HCT116 (cell line): ENCODE results near the gene STAT2. TPM values are rescaled to one million over a fixed set of nuclear protein-coding genes. Genes with fewer than 3 reads are reported as not detected.

Experiments used
- ATAC-seq: fragments of 200-7000 bp; cut with Tn5 transposase; 2 replicates; pipeline ENCODE4 v1.9.1; 2020; ENCODE audit warnings: mild to moderate bottlenecking, moderate library complexity
- BruUV-seq: library from RNA; stranded (reverse); fragments of 400-500 nt; replicated peaks from 2 replicates; lab custom pipeline; 2021; lab: Mats Ljungman, UMichigan
- CTCF ChIA-PET: fragments of 300-600 bp; sonication (Branson Sonifier 250); formaldehyde crosslinking; loops from one replicate; lab custom pipeline; 2021; ENCODE audit warnings: antibody characterized with exemption; lab: Charles Lee
- POLR2A ChIA-PET: fragments of 300-600, 350-600 bp; sonication (Branson Sonifier 250); formaldehyde crosslinking; loops from one replicate; lab custom pipeline; 2021; ENCODE audit warnings: antibody characterized with exemption; lab: Charles Lee
- RAD21 ChIA-PET, 2 experiments: fragments of 300-600 bp; sonication (Branson Sonifier 250); formaldehyde crosslinking; loops; one replicate each; lab custom pipeline; 2023; ENCODE audit warnings: low total read pairs in 2 of 2; ENCODE audit not compliant: uncharacterized antibody in 2 of 2, unreplicated experiment in 2 of 2, low non-redundant PET in 1 of 2; lab: Charles Lee
- DNase-seq: peaks from one replicate; pipeline ENCODE4 v3.0.0-alpha.2; 2010; ENCODE audit warnings: low read depth, low spot score
- H2AFZ ChIP-seq: fragments of 200-600 bp; shearing (Covaris generic), sonication (generic); 2 replicates; pipeline ENCODE4 v1.6.1; 2017; ENCODE audit warnings: low read depth, mixed run types, mixed read lengths, antibody characterized with exemption, low read length; ENCODE audit not compliant: poor library complexity, severe bottlenecking
- H3K27ac ChIP-seq: 2 replicates; pipeline ENCODE4 v1.5.1; 2012; ENCODE audit warnings: low read depth, low read length
- H3K27me3 ChIP-seq: fragments of 200-600 bp; sonication (generic); 2 replicates; pipeline ENCODE4 v1.6.1; 2016; ENCODE audit warnings: mixed run types, low read length, mixed read lengths; ENCODE audit not compliant: insufficient read depth
- H3K36me3 ChIP-seq, 2 experiments: fragments of 200-500 bp in 1 of 2; fragments of 200-600 bp in 1 of 2; sonication (Bioruptor generic) in 1 of 2; sonication (generic) in 1 of 2; 2 replicates each; pipeline versions ENCODE4 v1.5.1 to v1.6.1; 2014 to 2016; ENCODE audit warnings: low read length in 2 of 2, inconsistent platforms in 1 of 2, mixed read lengths in 1 of 2, mixed run types in 1 of 2; ENCODE audit not compliant: insufficient read depth in 2 of 2, control insufficient read depth in 1 of 2
- H3K4me1 ChIP-seq, 2 experiments: fragments of 200-600 bp in 1 of 2; sonication (generic) in 1 of 2; 2 replicates each; pipeline versions ENCODE4 v1.5.1 to v1.6.1; 2012 to 2017; ENCODE audit warnings: low read length in 2 of 2, inconsistent platforms in 1 of 2, mild to moderate bottlenecking in 1 of 2, mixed read lengths in 1 of 2, mixed run types in 1 of 2, moderate library complexity in 1 of 2; ENCODE audit not compliant: insufficient read depth in 2 of 2, control insufficient read depth in 1 of 2
- H3K4me2 ChIP-seq: fragments of 200-600 bp; sonication (generic); 2 replicates; pipeline ENCODE4 v1.6.1; 2017; ENCODE audit warnings: mixed run types, low read length, mixed read lengths
- H3K4me3 ChIP-seq, 2 experiments: fragments of 200-600 bp in 1 of 2; sonication (generic) in 1 of 2; replicated peaks in 1 of 2; 2 replicates each; pipeline ENCODE4 v1.5.1; 2011 to 2016; ENCODE audit warnings: low read length in 2 of 2, control low read depth in 1 of 2, low read depth in 1 of 2, mild to moderate bottlenecking in 1 of 2, mixed read lengths in 1 of 2, mixed run types in 1 of 2
- H3K79me2 ChIP-seq: fragments of 200-600 bp; sonication (generic); 2 replicates; pipeline ENCODE4 v1.6.1; 2017; ENCODE audit warnings: mild to moderate bottlenecking, mixed run types, low read length, moderate library complexity, mixed read lengths; ENCODE audit not compliant: insufficient read depth
- H3K9ac ChIP-seq: fragments of 200-600 bp; sonication (generic); 2 replicates; pipeline ENCODE4 v1.6.1; 2016; ENCODE audit warnings: low read length, mixed read lengths
- H3K9me2 ChIP-seq: fragments of 200-600 bp; sonication (generic), shearing (Covaris generic); 2 replicates; pipeline ENCODE4 v1.6.1; 2017; ENCODE audit warnings: mixed run types, mild to moderate bottlenecking, moderate library complexity; ENCODE audit not compliant: insufficient read depth
- H3K9me3 ChIP-seq, 2 experiments: fragments of 200-500 bp in 1 of 2; fragments of 200-600 bp in 1 of 2; sonication (Bioruptor generic) in 1 of 2; sonication (generic) in 1 of 2; 2 replicates each; pipeline ENCODE4 v1.6.1; 2014 to 2017; ENCODE audit warnings: low read length in 2 of 2, mixed read lengths in 2 of 2, inconsistent platforms in 1 of 2, low read depth in 1 of 2, mild to moderate bottlenecking in 1 of 2, mixed run types in 1 of 2, moderate library complexity in 1 of 2; ENCODE audit not compliant: control insufficient read depth in 1 of 2, insufficient read depth in 1 of 2
- H4K20me1 ChIP-seq: fragments of 200-600 bp; sonication (generic), shearing (Covaris generic); 2 replicates; pipeline ENCODE4 v1.6.1; 2017; ENCODE audit warnings: mixed run types, mild to moderate bottlenecking, moderate library complexity; ENCODE audit not compliant: insufficient read depth
- ATF3 ChIP-seq: IDR thresholded peaks from 2 replicates; pipeline ENCODE4 v1.6.1; 2012
- CBX3 ChIP-seq: IDR thresholded peaks from 2 replicates; pipeline ENCODE4 v1.6.1; 2012; ENCODE audit warnings: low read depth
- CEBPB ChIP-seq: IDR thresholded peaks from 2 replicates; pipeline ENCODE4 v1.6.1; 2012; ENCODE audit warnings: low read depth
- EGR1 ChIP-seq: IDR thresholded peaks from 2 replicates; pipeline ENCODE4 v1.6.1; 2012; ENCODE audit warnings: low read depth
- ELF1 ChIP-seq: IDR thresholded peaks from 2 replicates; pipeline ENCODE4 v1.6.1; 2012; ENCODE audit warnings: low read depth, borderline replicate concordance
- EZH2phosphoT487 ChIP-seq: fragments of 200-600 bp; IDR thresholded peaks from 2 replicates; pipeline ENCODE4 v1.6.1; 2018; ENCODE audit warnings: antibody characterized with exemption, borderline replicate concordance
- FOSL1 ChIP-seq: IDR thresholded peaks from 2 replicates; pipeline ENCODE4 v1.6.1; 2012; ENCODE audit warnings: low read depth
- MAX ChIP-seq: IDR thresholded peaks from 2 replicates; pipeline ENCODE4 v1.6.1; 2012
- POLR2A ChIP-seq: IDR thresholded peaks from 2 replicates; pipeline ENCODE4 v1.7.0; 2011; ENCODE audit warnings: borderline replicate concordance; ENCODE audit not compliant: insufficient read depth, insufficient read length; ENCODE audit errors: extremely low read depth
- POLR2AphosphoS5 ChIP-seq: IDR thresholded peaks from 2 replicates; pipeline ENCODE4 v1.6.1; 2011; ENCODE audit warnings: mild to moderate bottlenecking, low read depth, low read length, moderate library complexity
- SIN3A ChIP-seq: IDR thresholded peaks from 2 replicates; pipeline ENCODE4 v1.6.1; 2012; ENCODE audit warnings: low read depth
- SP1 ChIP-seq: IDR thresholded peaks from 2 replicates; pipeline ENCODE4 v1.6.1; 2012; ENCODE audit warnings: low read depth
- SRF ChIP-seq: IDR thresholded peaks from 2 replicates; pipeline ENCODE4 v1.6.1; 2012; ENCODE audit warnings: low read depth
- TCF7L2 ChIP-seq: IDR thresholded peaks from 2 replicates; pipeline ENCODE4 v1.7.0; 2011; ENCODE audit warnings: borderline replicate concordance, inconsistent platforms; ENCODE audit not compliant: insufficient read depth, insufficient read length; ENCODE audit errors: extremely low read depth
- YY1 ChIP-seq: IDR thresholded peaks from 2 replicates; pipeline ENCODE4 v1.6.1; 2011; ENCODE audit warnings: low read length, low read depth, moderate library complexity, mild to moderate bottlenecking; ENCODE audit not compliant: insufficient replicate concordance; ENCODE audit errors: extremely low read depth
- ZNF274 ChIP-seq: fragments of 200-500 bp; sonication (Bioruptor generic); IDR thresholded peaks from 2 replicates; pipeline ENCODE4 v1.6.1; 2014; ENCODE audit warnings: mild to moderate bottlenecking, low read depth, low read length, inconsistent platforms
- intact Hi-C: fragments of 100-400 bp; cut with micrococcal nuclease; formaldehyde crosslinking; loops from 2 replicates; pipeline ENCODE4 v1.10.0; 2022
- total RNA-seq: library from RNA; stranded (reverse); gene quantifications from one replicate; pipeline ENCODE4 v1.2.1, GENCODE V29; 2021; ENCODE audit not compliant: unreplicated experiment
- TF ChIP-seq, protein P1 (sequence below): IDR thresholded peaks from 2 replicates; pipeline ENCODE4 v1.6.1; 2012; ENCODE audit warnings: low read depth
- TF ChIP-seq, protein P2 (sequence below), 3 experiments: fragments of 200-600 bp in 1 of 3; sonication (generic) in 1 of 3; IDR thresholded peaks in 2 of 3; conservative IDR thresholded peaks in 1 of 3; 2 replicates each; pipeline ENCODE4 v1.5.1; 2012 to 2017; ENCODE audit warnings: low read depth in 2 of 3, low read length in 2 of 3, antibody characterized with exemption in 1 of 3, borderline replicate concordance in 1 of 3, control low read depth in 1 of 3, mild to moderate bottlenecking in 1 of 3, mixed read lengths in 1 of 3, mixed run types in 1 of 3, moderate library complexity in 1 of 3; ENCODE audit not compliant: insufficient read depth in 1 of 3

Gene STAT2
- total RNA-seq, 1 experiment from 2014 or later = 53.1 TPM

DNA sequence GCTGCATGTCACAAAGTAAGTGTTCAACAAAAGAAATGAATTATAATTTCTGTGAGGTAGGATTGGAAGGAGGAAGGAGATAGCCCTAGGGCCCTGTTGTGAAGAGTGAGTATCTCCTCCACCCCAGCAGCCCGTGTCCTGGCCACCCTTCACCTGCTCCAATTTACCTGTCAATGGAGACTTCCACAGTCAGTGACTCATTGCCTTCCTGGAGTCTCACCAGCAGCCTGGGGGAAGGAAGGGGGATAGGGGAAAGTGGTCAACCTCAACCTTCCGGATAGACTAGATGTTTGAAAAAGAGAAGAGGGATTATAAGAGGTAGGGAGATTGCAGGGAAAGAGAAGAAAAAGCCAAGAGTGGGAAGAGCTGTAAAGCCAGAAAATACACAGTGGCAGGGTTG, 9.2 kb downstream of the STAT2 start:
- ChIA-PET RAD21 (no interaction called here), CTCF (no interaction called here), POLR2A (interaction anchor here (2.9 kb wide), 1 partner anchor 9 kb away, joined by 8 read pairs; the partner anchor contains the start of gene STAT2)
- H3K9me3 ChIP-seq = no peaks in the 10 kb centered on the region
- H3K9me2 ChIP-seq = no peaks in the 10 kb centered on the region
- no peak overlapping the region for H2AFZ ChIP-seq
- H3K27me3 ChIP-seq = no peaks in the 10 kb centered on the region
- ATAC-seq = no peak
- BruUV-seq = no TSS peak
- intact Hi-C loops = loop anchor here (1.0 kb wide), 1 partner anchor 13 kb away; no protein-coding TSS in a partner anchor
- no peak for TF ChIP-seq POLR2A
- TF ChIP-seq FOSL1 = no peak
- no peak for TF ChIP-seq POLR2AphosphoS5
- TF ChIP-seq, protein P1, sequence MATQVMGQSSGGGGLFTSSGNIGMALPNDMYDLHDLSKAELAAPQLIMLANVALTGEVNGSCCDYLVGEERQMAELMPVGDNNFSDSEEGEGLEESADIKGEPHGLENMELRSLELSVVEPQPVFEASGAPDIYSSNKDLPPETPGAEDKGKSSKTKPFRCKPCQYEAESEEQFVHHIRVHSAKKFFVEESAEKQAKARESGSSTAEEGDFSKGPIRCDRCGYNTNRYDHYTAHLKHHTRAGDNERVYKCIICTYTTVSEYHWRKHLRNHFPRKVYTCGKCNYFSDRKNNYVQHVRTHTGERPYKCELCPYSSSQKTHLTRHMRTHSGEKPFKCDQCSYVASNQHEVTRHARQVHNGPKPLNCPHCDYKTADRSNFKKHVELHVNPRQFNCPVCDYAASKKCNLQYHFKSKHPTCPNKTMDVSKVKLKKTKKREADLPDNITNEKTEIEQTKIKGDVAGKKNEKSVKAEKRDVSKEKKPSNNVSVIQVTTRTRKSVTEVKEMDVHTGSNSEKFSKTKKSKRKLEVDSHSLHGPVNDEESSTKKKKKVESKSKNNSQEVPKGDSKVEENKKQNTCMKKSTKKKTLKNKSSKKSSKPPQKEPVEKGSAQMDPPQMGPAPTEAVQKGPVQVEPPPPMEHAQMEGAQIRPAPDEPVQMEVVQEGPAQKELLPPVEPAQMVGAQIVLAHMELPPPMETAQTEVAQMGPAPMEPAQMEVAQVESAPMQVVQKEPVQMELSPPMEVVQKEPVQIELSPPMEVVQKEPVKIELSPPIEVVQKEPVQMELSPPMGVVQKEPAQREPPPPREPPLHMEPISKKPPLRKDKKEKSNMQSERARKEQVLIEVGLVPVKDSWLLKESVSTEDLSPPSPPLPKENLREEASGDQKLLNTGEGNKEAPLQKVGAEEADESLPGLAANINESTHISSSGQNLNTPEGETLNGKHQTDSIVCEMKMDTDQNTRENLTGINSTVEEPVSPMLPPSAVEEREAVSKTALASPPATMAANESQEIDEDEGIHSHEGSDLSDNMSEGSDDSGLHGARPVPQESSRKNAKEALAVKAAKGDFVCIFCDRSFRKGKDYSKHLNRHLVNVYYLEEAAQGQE = no peak
- TF ChIP-seq SIN3A = no peak
- no peak for TF ChIP-seq ELF1
- TF ChIP-seq TCF7L2 = no peak
- TF ChIP-seq MAX = no peak
- TF ChIP-seq EZH2phosphoT487 = no peak
- TF ChIP-seq SRF = no peak
- TF ChIP-seq, protein P2, sequence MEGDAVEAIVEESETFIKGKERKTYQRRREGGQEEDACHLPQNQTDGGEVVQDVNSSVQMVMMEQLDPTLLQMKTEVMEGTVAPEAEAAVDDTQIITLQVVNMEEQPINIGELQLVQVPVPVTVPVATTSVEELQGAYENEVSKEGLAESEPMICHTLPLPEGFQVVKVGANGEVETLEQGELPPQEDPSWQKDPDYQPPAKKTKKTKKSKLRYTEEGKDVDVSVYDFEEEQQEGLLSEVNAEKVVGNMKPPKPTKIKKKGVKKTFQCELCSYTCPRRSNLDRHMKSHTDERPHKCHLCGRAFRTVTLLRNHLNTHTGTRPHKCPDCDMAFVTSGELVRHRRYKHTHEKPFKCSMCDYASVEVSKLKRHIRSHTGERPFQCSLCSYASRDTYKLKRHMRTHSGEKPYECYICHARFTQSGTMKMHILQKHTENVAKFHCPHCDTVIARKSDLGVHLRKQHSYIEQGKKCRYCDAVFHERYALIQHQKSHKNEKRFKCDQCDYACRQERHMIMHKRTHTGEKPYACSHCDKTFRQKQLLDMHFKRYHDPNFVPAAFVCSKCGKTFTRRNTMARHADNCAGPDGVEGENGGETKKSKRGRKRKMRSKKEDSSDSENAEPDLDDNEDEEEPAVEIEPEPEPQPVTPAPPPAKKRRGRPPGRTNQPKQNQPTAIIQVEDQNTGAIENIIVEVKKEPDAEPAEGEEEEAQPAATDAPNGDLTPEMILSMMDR (IDR thresholded peaks at IDR 0.05 in 2 of 3, conservative IDR thresholded peaks at IDR 0.05 in 1 of 3; ENCODE audit: borderline replicate concordance in 1 of 3, insufficient read depth in 1 of 3, low read depth in 2 of 3, low read length in 2 of 3) = no peak
- TF ChIP-seq CEBPB = no peak
- TF ChIP-seq EGR1 = no peak
- no peak for TF ChIP-seq ATF3
- TF ChIP-seq CBX3 = no peak
- TF ChIP-seq SP1 = no peak
- no peak for TF ChIP-seq ZNF274
- TF ChIP-seq YY1 = no peak
- TF ChIP-seq, all 23 proteins: peak for 0
- no peak overlapping the region for H3K4me3 ChIP-seq
- no peak overlapping the region for H3K4me2 ChIP-seq
- H3K79me2 ChIP-seq = no peaks in the 10 kb centered on the region
- peaks cover 25 to 33% of the 10 kb centered on the region in 2 experiments; a peak in 3 of 4 replicates for H3K36me3 ChIP-seq
- H3K4me1 ChIP-seq = no peaks in the 10 kb centered on the region
- no peak overlapping the region for H3K27ac ChIP-seq
- no peaks in the 10 kb centered on the region for H4K20me1 ChIP-seq
- H3K9ac ChIP-seq = no peak overlapping the region
- no peak for DNase-seq
